ENCODE results near the gene PHF1.

GRCh38 chr6:33430334-33430733, 19.5 kb downstream of the PHF1 start:
- TF ChIP-seq EZH2 (IDR thresholded peaks at IDR 0.05; ENCODE audit: low read length) (no peak), CTCF (optimal IDR thresholded peaks at IDR 0.05 in 1 of 3, IDR thresholded peaks at IDR 0.05 in 1 of 3, conservative IDR thresholded peaks at IDR 0.05 in 1 of 3; ENCODE audit: extremely low read depth in 1 of 3, insufficient read depth in 2 of 3, low read length in 3 of 3) (no peak)

Data from keratinocyte (primary cell).